Astrocyte of the cerebellum (primary cell): ENCODE results near the gene OPN1SW.

ENCODE experiments used
- DNase-seq: peaks from one replicate; pipeline ENCODE4 v3.0.0-alpha.2; 2011; ENCODE audit warnings: low read depth
- H3K4me3 ChIP-seq: 2 replicates; pipeline ENCODE4 v1.5.1; 2011; ENCODE audit warnings: mild to moderate bottlenecking, low read depth, low read length, moderate library complexity
- CTCF ChIP-seq: IDR thresholded peaks from 2 replicates; pipeline ENCODE4 v1.5.1; 2012; ENCODE audit warnings: low read length, low read depth, moderate library complexity, mild to moderate bottlenecking; ENCODE audit errors: missing control alignments
- in situ Hi-C: cut with HindIII; loops from 2 replicates; pipeline ENCODE4 v1.10.0; 2017; ENCODE audit warnings: low sequenced_read_pairs

Gene OPN1SW

GRCh38 chr7:128757203-128757602 lies 18.4 kb downstream of the OPN1SW start:
- in situ Hi-C loops: no loop called here
- H3K4me3 ChIP-seq: no peak overlapping the region
- no peak for TF ChIP-seq CTCF
- no peak for DNase-seq

- in situ Hi-C loops: no loop called here
- no peak overlapping the region for H3K4me3 ChIP-seq
- TF ChIP-seq CTCF: no peak
- DNase-seq: peak; percentile 20
These were observed 19.6 kb downstream of the OPN1SW start for GRCh38 chr7:128755819-128756476.

GRCh38 chr7:128755075-128755818 lies 20.3 kb downstream of the OPN1SW start:
- H3K4me3 ChIP-seq: no peak overlapping the region
- DNase-seq: no peak
- in situ Hi-C loops: no loop called here
- TF ChIP-seq CTCF: no peak

- in situ Hi-C loops: no loop called here
These were observed 23.3 kb downstream of the OPN1SW start for GRCh38 chr7:128752251-128752650.

GRCh38 chr7:128747327-128748079 lies 28.1 kb downstream of the OPN1SW start:
- no peak for DNase-seq
- in situ Hi-C loops: no loop called here
- no peak for TF ChIP-seq CTCF
- H3K4me3 ChIP-seq: no peak overlapping the region

More at GRCh38 chr7:128752251-128752650, 23.3 kb downstream of the OPN1SW start:
- TF ChIP-seq CTCF: no peak
- no peak overlapping the region for H3K4me3 ChIP-seq
- no peak for DNase-seq

- H3K4me3 ChIP-seq: no peak overlapping the region
- in situ Hi-C loops: no loop called here
- no peak for DNase-seq
- no peak for TF ChIP-seq CTCF
These were observed 29.9 kb downstream of the OPN1SW start for GRCh38 chr7:128745706-128746105.
